Omental fat pad (tissue), 4 donors: Measurements from ENCODE around the gene PVR. TPM values are rescaled to one million over a fixed set of nuclear protein-coding genes. Genes with fewer than 3 reads are reported as not detected.

ENCODE experiments used
- ATAC-seq: fragments of 150-250 bp; one replicate; pipeline ENCODE4 v1.9.1; 2016; ENCODE audit warnings: mild to moderate bottlenecking, moderate library complexity; ENCODE audit not compliant: low FRiP score
- DNase-seq: peaks from one replicate; pipeline ENCODE4 v3.0.0-alpha.2; 2019; ENCODE audit warnings: low spot score
- CTCF ChIP-seq, 3 donors: fragments of 450-650 bp; IDR thresholded peaks; one replicate each; pipeline ENCODE4 v1.5.1; 2016 to 2017; ENCODE audit warnings: antibody characterized with exemption in 3 of 3, mild to moderate bottlenecking in 3 of 3, moderate library complexity in 2 of 3
- total RNA-seq, 4 donors: library from RNA; depleted of rRNA; stranded (reverse); fragments of >200 nt; gene quantifications; one replicate each; pipeline ENCODE4 v1.1.0, GENCODE V29; 2016

Gene PVR
- 10 to 100 TPM; 17.0 to 93.9 (median 28.6) TPM for total RNA-seq

- ATAC-seq = peak; percentile 88
- DNase-seq = peak; percentile 32
- TF ChIP-seq CTCF (IDR thresholded peaks at IDR 0.05) = no peak
Observed at GRCh38 chr19:44643605-44644401, at the start of gene PVR. Gene PVR, plus strand, starts transcription at chr19:44643910. Its CDS starts 187 bp downstream, at chr19:44644097.

GRCh38 chr19:44596428-44597130, 47.1 kb upstream of the PVR start:
- ATAC-seq (no peak), DNase-seq (no peak)
- TF ChIP-seq CTCF (IDR thresholded peaks at IDR 0.05) = no peak

GRCh38 chr19:44597131-44597491, 46.6 kb upstream of the PVR start:
- ATAC-seq = no peak
- no peak for TF ChIP-seq CTCF (IDR thresholded peaks at IDR 0.05)
- no peak for DNase-seq

GRCh38 chr19:44598355-44598754, 45.4 kb upstream of the PVR start:
- ATAC-seq = no peak
- no peak for DNase-seq

GRCh38 chr19:44598880-44599279, 44.8 kb upstream of the PVR start:
- DNase-seq (no peak), ATAC-seq (no peak)
- no peak for TF ChIP-seq CTCF (IDR thresholded peaks at IDR 0.05)

More at GRCh38 chr19:44598355-44598754, 45.4 kb upstream of the PVR start:
- no peak for TF ChIP-seq CTCF (IDR thresholded peaks at IDR 0.05)

- DNase-seq = no peak
- ATAC-seq = no peak
- no peak for TF ChIP-seq CTCF (IDR thresholded peaks at IDR 0.05)
Observed at GRCh38 chr19:44600466-44600865, 43.2 kb upstream of the PVR start.
